Measurements from ENCODE around the gene PLD3. TPM values are rescaled to one million over a fixed set of nuclear protein-coding genes. Genes with fewer than 3 reads are reported as not detected.
A peak's percentile ranks its signal among the peaks of the same experiment; 100 is the strongest.

PLD3 gene
- total RNA-seq, 2 experiments from 2014 or later = 57.8 to 69.1 TPM

GRCh38 chr19:40425450-40426287 is 77.2 kb downstream of the PLD3 start, which contains the start of gene SERTAD1:
Gene SERTAD1, minus strand, starts transcription at chr19:40425992. Its CDS starts 2,446 bp downstream, at chr19:40423546.
- ChIA-PET CTCF (interaction anchor here (0.6 to 1.7 kb wide), 9 partner anchors 9 to 369 kb away, joined by 3 to 13 read pairs (median 4); no protein-coding TSS in a partner anchor), POLR2A (interaction anchor here (0.6 to 1.3 kb wide), 9 partner anchors 9 to 455 kb away, joined by 3 to 9 read pairs (median 4); partner anchors contain the start of genes BLVRB and PSMC4)
- Mint-ChIP-seq H3K36me3 (ENCODE audit: low read depth) (peaks cover 20% of the 10 kb centered on the region), H3K4me3 (peak within 1 kb of the TSS; percentile 89), H3K9me3 (ENCODE audit: low read depth) (no peaks in the 10 kb centered on the region), H3K4me1 (peaks cover 20% of the 10 kb centered on the region), H3K27me3 (no peaks in the 10 kb centered on the region), H3K27ac (peak within 1 kb of the TSS; percentile 96)
- intact Hi-C loops (cut with DNase I, micrococcal nuclease) = loop anchor here (1.0 to 5.0 kb wide), 14 partner anchors 18 to 837 kb away; partner anchors contain the start of genes AKT2 (in 1 of the 2), BLVRB (in 1 of the 2), C19orf47 (in 1 of the 2) and COQ8B (in 1 of the 2)
- peak; percentile 91 for ATAC-seq
- DNase-seq = peak; percentile 100

Small RNAs within 50 kb of the gene (microRNA-seq; reads per million reads assigned to microRNA genes)
- not detected for gene MIR6796 (ENCODE audit: borderline replicate concordance)

Other genes starting within 250 kb of the PLD3 start
- 10 to 100 TPM in 1 of 2 experiments, 1 to 10 TPM in 1; 8.7 to 10.8 TPM for gene MAP3K10, start 157.3 kb upstream of the PLD3 start, total RNA-seq
- not detected for gene TTC9B, start 130.3 kb upstream of the PLD3 start, total RNA-seq
- under 1 TPM in 1 of 2 experiments, not detected in 1; 0.12 TPM for gene CCNP, start 122.0 kb upstream of the PLD3 start, total RNA-seq
- 100 to 1,000 TPM; 142 to 148 TPM for gene AKT2, start 63.4 kb upstream of the PLD3 start, total RNA-seq
- gene C19orf47, start 298 bp upstream of the PLD3 start, total RNA-seq = 10 to 100 TPM; 15.8 to 17.7 TPM
- under 1 TPM in 1 of 2 experiments, not detected in 1; 0.09 TPM for gene HIPK4, start 41.5 kb downstream of the PLD3 start, total RNA-seq
- 1 to 10 TPM; 1.0 to 1.4 TPM for gene PRX, start 64.7 kb downstream of the PLD3 start, total RNA-seq
- 10 to 100 TPM; 10.0 to 14.7 TPM for gene SERTAD1, start 77.3 kb downstream of the PLD3 start, total RNA-seq
- gene SERTAD3, start 95.6 kb downstream of the PLD3 start, total RNA-seq = 10 to 100 TPM in 1 of 2 experiments, 1 to 10 TPM in 1; 8.4 to 12.0 TPM
- gene BLVRB, start 117.0 kb downstream of the PLD3 start, total RNA-seq = 10 to 100 TPM; 34.1 to 35.6 TPM
- 1 to 10 TPM; 2.4 to 2.5 TPM for gene SPTBN4, start 118.3 kb downstream of the PLD3 start, total RNA-seq
- 100 to 1,000 TPM; 100 to 155 TPM for gene SHKBP1, start 228.2 kb downstream of the PLD3 start, total RNA-seq